HepG2 (cell line): ENCODE results near the gene CFAP97D1. TPM values are rescaled to one million over a fixed set of nuclear protein-coding genes. Genes with fewer than 3 reads are reported as not detected.

ENCODE experiments used
- ATF2 ChIP-seq: sonication (generic); formaldehyde crosslinking; IDR thresholded peaks from 2 replicates; pipeline ENCODE4 v1.4.0; 2020; ENCODE audit warnings: missing genetic modification reagents
- GATA4 ChIP-seq: sonication (generic); IDR thresholded peaks from 2 replicates; pipeline ENCODE4 v1.6.1; 2016; ENCODE audit warnings: antibody characterized with exemption, low read depth, borderline replicate concordance
- GMEB1 ChIP-seq: sonication (generic); formaldehyde crosslinking; IDR thresholded peaks from 2 replicates; pipeline ENCODE4 v1.5.1; 2020; ENCODE audit warnings: missing genetic modification reagents, mild to moderate bottlenecking, borderline replicate concordance
- HDAC6 ChIP-seq: fragments of 200-600 bp; sonication (generic); IDR thresholded peaks from 2 replicates; pipeline ENCODE4 v1.7.0; 2017; ENCODE audit warnings: mild to moderate bottlenecking, antibody characterized with exemption, low read length, low read depth
- HNF1A ChIP-seq, 2 experiments: sonication (generic) in 1 of 2; formaldehyde crosslinking in 1 of 2; IDR thresholded peaks; 2 replicates each; pipeline versions ENCODE4 v1.4.0 to v1.6.1; 2016 to 2020; ENCODE audit warnings: borderline replicate concordance in 1 of 2, low read depth in 1 of 2, mild to moderate bottlenecking in 1 of 2, missing genetic modification reagents in 1 of 2
- KAT7 ChIP-seq: IDR thresholded peaks from 2 replicates; pipeline ENCODE4 v1.6.1; 2018; ENCODE audit warnings: borderline replicate concordance, missing compliant biosample characterization
- NFIB ChIP-seq: sonication (generic); formaldehyde crosslinking; IDR thresholded peaks from 2 replicates; pipeline ENCODE4 v1.9.0; 2021; ENCODE audit warnings: missing genetic modification reagents, mild to moderate bottlenecking, borderline replicate concordance
- RFX5 ChIP-seq: IDR thresholded peaks from 2 replicates; pipeline ENCODE4 v1.6.1; 2011; ENCODE audit warnings: low read depth, low read length, improper control_type of control experiment
- SIX4 ChIP-seq: sonication (generic); formaldehyde crosslinking; IDR thresholded peaks from 2 replicates; pipeline ENCODE4 v1.4.0; 2020; ENCODE audit warnings: missing genetic modification reagents
- SMC3 ChIP-seq: IDR thresholded peaks from 2 replicates; pipeline ENCODE4 v1.6.1; 2011; ENCODE audit warnings: low read length, improper control_type of control experiment
- SYNCRIP ChIP-seq: fragments of 200-400 bp; formaldehyde crosslinking; IDR thresholded peaks from 2 replicates; pipeline ENCODE4 v1.6.1; 2018; ENCODE audit warnings: mild to moderate bottlenecking, low read depth, low read length; ENCODE audit not compliant: insufficient read depth
- TBP ChIP-seq: sonication (generic); formaldehyde crosslinking; IDR thresholded peaks from 2 replicates; pipeline ENCODE4 v1.5.0; 2020; ENCODE audit warnings: missing genetic modification reagents
- ZNF136 ChIP-seq: sonication (generic); formaldehyde crosslinking; IDR thresholded peaks from 2 replicates; pipeline ENCODE4 v1.8.1; 2022; ENCODE audit warnings: low read depth, mild to moderate bottlenecking, moderate library complexity, missing genetic modification reagents
- ZNF292 ChIP-seq: sonication (generic); formaldehyde crosslinking; IDR thresholded peaks from 2 replicates; pipeline ENCODE4 v1.8.1; 2022; ENCODE audit warnings: mild to moderate bottlenecking, low read depth, missing genetic modification reagents, borderline replicate concordance
- ZNF317 ChIP-seq: sonication (generic); formaldehyde crosslinking; IDR thresholded peaks from 2 replicates; pipeline ENCODE4 v1.5.0; 2020; ENCODE audit warnings: mild to moderate bottlenecking, missing genetic modification reagents
- ZNF331 ChIP-seq: sonication (generic); formaldehyde crosslinking; IDR thresholded peaks from 2 replicates; pipeline ENCODE4 v1.4.0; 2020; ENCODE audit warnings: missing genetic modification reagents
- ZNF607 ChIP-seq: sonication (generic); formaldehyde crosslinking; IDR thresholded peaks from 2 replicates; pipeline ENCODE4 v1.5.1; 2020; ENCODE audit warnings: missing genetic modification reagents, mild to moderate bottlenecking, borderline replicate concordance
- polyA plus RNA-seq, 8 experiments: library from polyadenylated mRNA; depleted of rRNA in 3 of 8; stranded (reverse) in 7 of 8; unstranded in 1 of 8; fragments of >200 nt; fragmentation: Illumina TruSeq in 4 of 8; extraction: Trizol in 4 of 8; gene quantifications; 2 replicates each; pipeline versions ENCODE4 v1.2.1 to v1.2.3, GENCODE V29; 2011 to 2016; ENCODE audit warnings: low read depth in 4 of 8, missing spikeins in 1 of 8, mixed read lengths in 1 of 8; ENCODE audit not compliant: insufficient read depth in 1 of 8
- total RNA-seq, 5 experiments: library from RNA; depleted of rRNA; stranded (reverse); fragments of >200 nt; fragmentation: Illumina TruSeq; extraction: Trizol; gene quantifications; 2 replicates each; pipeline ENCODE4 v1.2.3, GENCODE V29; 2016; ENCODE audit warnings: low read depth in 1 of 5
- TF ChIP-seq, protein P1 (sequence below): sonication (generic); formaldehyde crosslinking; IDR thresholded peaks from 2 replicates; pipeline ENCODE4 v1.4.0; 2020; ENCODE audit warnings: mild to moderate bottlenecking, missing genetic modification reagents

The CFAP97D1 gene
- total and polyA plus RNA-seq, 2 of the 13 experiments (the other 11 are each of a cell fraction or from before 2014, with no cell fraction given) = 0.02 TPM; not detected in 1

GRCh38 chr17:43760254-43760852 is 19.9 kb upstream of the CFAP97D1 start (continued):
- TF ChIP-seq HNF1A (IDR thresholded peaks at IDR 0.05; ENCODE audit: low read depth) (no peak), HNF1A (CRISPR knock-in tag; IDR thresholded peaks at IDR 0.05; ENCODE audit: borderline replicate concordance) (no peak), GMEB1 (CRISPR knock-in tag) (no peak; the same call in 1 of the 2 replicates), SYNCRIP (no peak), ZNF331 (CRISPR knock-in tag) (peak; percentile 88), NFIB (no peak), ATF2 (CRISPR knock-in tag) (peak; percentile 82), KAT7 (CRISPR knock-in tag) (no peak), GATA4 (0 out of 2 replicates have a peak, but pooled peaks have one; percentile 23), ZNF607 (no peak), ZNF317 (CRISPR knock-in tag) (no peak), TBP (CRISPR knock-in tag) (no peak), SMC3 (peak; percentile 100), ZNF136 (no peak), ZNF292 (CRISPR knock-in tag) (peak; percentile 55; the same call in 1 of the 2 replicates), RFX5 (no peak), HDAC6 (no peak), SIX4 (CRISPR knock-in tag) (0 out of 2 replicates have a peak, but pooled peaks have one; percentile 35)
- TF ChIP-seq, protein P1, sequence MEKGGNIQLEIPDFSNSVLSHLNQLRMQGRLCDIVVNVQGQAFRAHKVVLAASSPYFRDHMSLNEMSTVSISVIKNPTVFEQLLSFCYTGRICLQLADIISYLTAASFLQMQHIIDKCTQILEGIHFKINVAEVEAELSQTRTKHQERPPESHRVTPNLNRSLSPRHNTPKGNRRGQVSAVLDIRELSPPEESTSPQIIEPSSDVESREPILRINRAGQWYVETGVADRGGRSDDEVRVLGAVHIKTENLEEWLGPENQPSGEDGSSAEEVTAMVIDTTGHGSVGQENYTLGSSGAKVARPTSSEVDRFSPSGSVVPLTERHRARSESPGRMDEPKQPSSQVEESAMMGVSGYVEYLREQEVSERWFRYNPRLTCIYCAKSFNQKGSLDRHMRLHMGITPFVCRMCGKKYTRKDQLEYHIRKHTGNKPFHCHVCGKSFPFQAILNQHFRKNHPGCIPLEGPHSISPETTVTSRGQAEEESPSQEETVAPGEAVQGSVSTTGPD (CRISPR knock-in tag) = no peak
